Vagina (tissue), 2 donors: ENCODE data around the gene TSEN54. TPM values are rescaled to one million over a fixed set of nuclear protein-coding genes. Genes with fewer than 3 reads are reported as not detected.
A peak's percentile ranks its signal among the peaks of the same experiment; 100 is the strongest.

Source experiments
- DNase-seq, 2 donors: peaks; one replicate each; pipeline ENCODE4 v3.0.0-alpha.2; 2017; ENCODE audit errors: extremely low spot score in 2 of 2
- H3K27ac ChIP-seq: fragments of 200-600 bp; sonication (generic); one replicate; pipeline ENCODE4 v1.5.1; 2019
- H3K27me3 ChIP-seq: fragments of 200-600 bp; sonication (generic); one replicate; pipeline ENCODE4 v1.5.1; 2019
- H3K36me3 ChIP-seq, 2 donors: fragments of 200-600 bp; sonication (generic); one replicate each; pipeline ENCODE4 v1.5.1; 2017 to 2019
- H3K4me1 ChIP-seq: fragments of 200-600 bp; sonication (generic); one replicate; pipeline ENCODE4 v1.5.1; 2019
- H3K4me3 ChIP-seq, 2 donors: fragments of 200-600 bp; sonication (generic); 1 replicate in 1 of 2; 2 replicates in 1 of 2; pipeline ENCODE4 v1.5.1; 2016 to 2019
- H3K9me3 ChIP-seq: fragments of 200-600 bp; sonication (generic); one replicate; pipeline ENCODE4 v1.5.1; 2019
- POLR2A ChIP-seq, 2 donors: fragments of 450-650 bp; IDR thresholded peaks; one replicate each; pipeline ENCODE4 v1.6.1; 2017; ENCODE audit warnings: antibody characterized with exemption in 2 of 2, mild to moderate bottlenecking in 2 of 2, moderate library complexity in 2 of 2
- POLR2AphosphoS5 ChIP-seq, 2 donors: sonication (generic); formaldehyde crosslinking; IDR thresholded peaks; one replicate each; pipeline ENCODE4 v1.9.0; 2017; ENCODE audit warnings: antibody characterized with exemption in 2 of 2, mild to moderate bottlenecking in 2 of 2, low read depth in 1 of 2; ENCODE audit not compliant: insufficient read depth in 1 of 2
- intact Hi-C: fragments of 100-400 bp; cut with DNase I; formaldehyde crosslinking; loops from one replicate; pipeline ENCODE4 v1.15.1; 2023
- total RNA-seq: library from RNA; depleted of rRNA; stranded (reverse); fragments of >200 nt; gene quantifications from one replicate; pipeline ENCODE4 v1.2.3, GENCODE V29; 2016
- TF ChIP-seq, protein P1 (sequence below), 3 experiments: fragments of 450-650 bp in 2 of 3; fragments of 200-600 bp in 1 of 3; sonication (generic) in 1 of 3; IDR thresholded peaks; one replicate each; pipeline ENCODE4 v1.5.1; 2017 to 2019; ENCODE audit warnings: antibody characterized with exemption in 3 of 3, mild to moderate bottlenecking in 2 of 3, moderate library complexity in 2 of 3

The TSEN54 gene
- total RNA-seq, 1 donor from 2014 or later = 30.9 TPM

DNA sequence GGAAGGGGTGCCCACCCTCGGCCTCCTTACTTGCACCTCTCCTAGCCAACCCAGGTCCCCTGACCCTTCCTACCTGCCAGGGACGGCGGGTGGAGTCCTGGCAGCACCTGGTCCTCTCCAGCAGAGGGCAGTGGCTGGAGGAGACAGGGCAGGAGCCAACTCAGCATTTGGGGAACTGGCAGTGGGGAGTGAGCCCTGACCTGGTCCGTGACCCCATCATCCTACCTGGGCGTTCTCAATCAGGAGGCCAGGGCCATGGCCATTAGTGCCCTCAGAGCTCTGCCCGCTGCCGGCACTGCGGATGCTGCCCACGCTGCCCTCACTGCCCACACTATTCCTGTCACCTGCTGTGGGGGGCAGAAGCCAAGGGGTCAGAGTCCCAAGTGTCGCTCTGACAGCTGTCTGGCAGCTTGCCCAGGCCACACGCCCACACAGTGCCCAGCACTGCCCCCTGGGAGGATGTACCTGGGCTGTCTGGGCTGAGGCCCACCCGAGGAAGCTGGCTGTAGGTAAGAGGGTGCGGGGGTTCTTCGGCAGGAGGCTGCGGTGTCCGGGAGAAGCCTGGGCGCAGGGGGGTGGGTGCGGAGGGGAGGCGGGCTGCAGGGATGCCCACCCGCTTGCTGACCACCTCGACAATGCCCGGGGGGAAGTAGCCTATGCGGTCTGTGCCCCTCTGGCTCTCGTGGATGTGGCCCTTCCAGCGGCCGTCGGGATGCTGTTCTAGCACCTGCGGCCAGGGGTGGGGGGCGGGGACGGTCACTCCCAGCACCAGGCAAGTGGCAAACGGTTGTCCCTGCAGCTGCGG lies 11.8 kb upstream of the TSEN54 start:
- Histone ChIP-seq H3K4me1 (peaks cover 27% of the 10 kb centered on the region), H3K36me3 (peaks cover 0 to 59% of the 10 kb centered on the region in 2 donors), H3K27me3 (no peaks in the 10 kb centered on the region), H3K4me3 (no peak overlapping the region), H3K9me3 (no peaks in the 10 kb centered on the region), H3K27ac (no peak overlapping the region)
- intact Hi-C loops = no loop called here
- TF ChIP-seq, protein P1, sequence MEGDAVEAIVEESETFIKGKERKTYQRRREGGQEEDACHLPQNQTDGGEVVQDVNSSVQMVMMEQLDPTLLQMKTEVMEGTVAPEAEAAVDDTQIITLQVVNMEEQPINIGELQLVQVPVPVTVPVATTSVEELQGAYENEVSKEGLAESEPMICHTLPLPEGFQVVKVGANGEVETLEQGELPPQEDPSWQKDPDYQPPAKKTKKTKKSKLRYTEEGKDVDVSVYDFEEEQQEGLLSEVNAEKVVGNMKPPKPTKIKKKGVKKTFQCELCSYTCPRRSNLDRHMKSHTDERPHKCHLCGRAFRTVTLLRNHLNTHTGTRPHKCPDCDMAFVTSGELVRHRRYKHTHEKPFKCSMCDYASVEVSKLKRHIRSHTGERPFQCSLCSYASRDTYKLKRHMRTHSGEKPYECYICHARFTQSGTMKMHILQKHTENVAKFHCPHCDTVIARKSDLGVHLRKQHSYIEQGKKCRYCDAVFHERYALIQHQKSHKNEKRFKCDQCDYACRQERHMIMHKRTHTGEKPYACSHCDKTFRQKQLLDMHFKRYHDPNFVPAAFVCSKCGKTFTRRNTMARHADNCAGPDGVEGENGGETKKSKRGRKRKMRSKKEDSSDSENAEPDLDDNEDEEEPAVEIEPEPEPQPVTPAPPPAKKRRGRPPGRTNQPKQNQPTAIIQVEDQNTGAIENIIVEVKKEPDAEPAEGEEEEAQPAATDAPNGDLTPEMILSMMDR (IDR thresholded peaks at IDR 0.05) = peak in 2 of 3 experiments; percentile 32 to 34
- no peak for TF ChIP-seq POLR2A (IDR thresholded peaks at IDR 0.05)
- TF ChIP-seq POLR2AphosphoS5 (IDR thresholded peaks at IDR 0.05; ENCODE audit: insufficient read depth in 1 of 2, low read depth in 1 of 2) = peak in 1 of 2 donors; percentile 17
- no peak for DNase-seq

- intact Hi-C loops = no loop called here
- Histone ChIP-seq H3K4me1 (peaks cover 27% of the 10 kb centered on the region), H3K27ac (no peak overlapping the region), H3K27me3 (no peaks in the 10 kb centered on the region), H3K36me3 (peaks cover 0 to 57% of the 10 kb centered on the region in 2 donors), H3K4me3 (no peak overlapping the region), H3K9me3 (no peaks in the 10 kb centered on the region)
- TF ChIP-seq POLR2A (IDR thresholded peaks at IDR 0.05) (no peak), POLR2AphosphoS5 (IDR thresholded peaks at IDR 0.05; ENCODE audit: insufficient read depth in 1 of 2, low read depth in 1 of 2) (no peak)
- TF ChIP-seq, protein P1 (IDR thresholded peaks at IDR 0.05) = no peak
- no peak for DNase-seq
Observed at GRCh38 chr17:75505152-75505409, 11.2 kb upstream of the TSEN54 start.

GRCh38 chr17:75505640-75506039 lies 10.7 kb upstream of the TSEN54 start:
- DNase-seq = no peak
- Histone ChIP-seq H3K36me3 (peaks cover 0 to 51% of the 10 kb centered on the region in 2 donors), H3K27me3 (no peaks in the 10 kb centered on the region), H3K9me3 (no peaks in the 10 kb centered on the region), H3K4me3 (no peak overlapping the region), H3K4me1 (peaks cover 31% of the 10 kb centered on the region), H3K27ac (no peak overlapping the region)
- intact Hi-C loops = no loop called here
- TF ChIP-seq POLR2AphosphoS5 (IDR thresholded peaks at IDR 0.05; ENCODE audit: insufficient read depth in 1 of 2, low read depth in 1 of 2) = no peak
- TF ChIP-seq, protein P1 (IDR thresholded peaks at IDR 0.05) = no peak
- no peak for TF ChIP-seq POLR2A (IDR thresholded peaks at IDR 0.05)

- Histone ChIP-seq H3K4me1 (peaks cover 31% of the 10 kb centered on the region), H3K36me3 (peaks cover 0 to 46% of the 10 kb centered on the region in 2 donors)
- intact Hi-C loops = no loop called here
Observed at GRCh38 chr17:75506134-75506533, 10.2 kb upstream of the TSEN54 start.

GRCh38 chr17:75506888-75507287 lies 9.4 kb upstream of the TSEN54 start:
- no peak overlapping the region for H3K4me3 ChIP-seq
- intact Hi-C loops = no loop called here
- peaks cover 31% of the 10 kb centered on the region for H3K4me1 ChIP-seq
- no peaks in the 10 kb centered on the region for H3K27me3 ChIP-seq
- peaks cover 0 to 40% of the 10 kb centered on the region in 2 donors for H3K36me3 ChIP-seq
- no peaks in the 10 kb centered on the region for H3K9me3 ChIP-seq
- no peak overlapping the region for H3K27ac ChIP-seq
- TF ChIP-seq, protein P1 (IDR thresholded peaks at IDR 0.05) = no peak
- no peak for TF ChIP-seq POLR2A (IDR thresholded peaks at IDR 0.05)
- no peak for TF ChIP-seq POLR2AphosphoS5 (IDR thresholded peaks at IDR 0.05; ENCODE audit: insufficient read depth in 1 of 2, low read depth in 1 of 2)
- DNase-seq = no peak

More at GRCh38 chr17:75506134-75506533, 10.2 kb upstream of the TSEN54 start:
- Histone ChIP-seq H3K9me3 (no peaks in the 10 kb centered on the region), H3K27me3 (no peaks in the 10 kb centered on the region), H3K27ac (no peak overlapping the region), H3K4me3 (no peak overlapping the region)
- DNase-seq = no peak
- TF ChIP-seq POLR2AphosphoS5 (IDR thresholded peaks at IDR 0.05; ENCODE audit: insufficient read depth in 1 of 2, low read depth in 1 of 2) (no peak), POLR2A (IDR thresholded peaks at IDR 0.05) (no peak)
- TF ChIP-seq, protein P1 (IDR thresholded peaks at IDR 0.05) = no peak
